Mesodermal cell (in vitro differentiated cells): ENCODE results near the gene CALCA.

Experiments
- H3K27ac ChIP-seq: 2 replicates; pipeline ENCODE4 v1.7.0; 2013; ENCODE audit warnings: mild to moderate bottlenecking, low read depth, low read length, moderate library complexity; ENCODE audit not compliant: severe bottlenecking
- H3K36me3 ChIP-seq: 2 replicates; pipeline ENCODE4 v1.7.1; 2013; ENCODE audit warnings: mild to moderate bottlenecking, low read length, moderate library complexity; ENCODE audit not compliant: control insufficient read depth, insufficient read depth
- H3K4me1 ChIP-seq: one replicate; pipeline ENCODE4 v1.7.1; 2013; ENCODE audit warnings: mild to moderate bottlenecking, low read length; ENCODE audit not compliant: insufficient read depth, control insufficient read depth, poor library complexity, severe bottlenecking
- H3K4me3 ChIP-seq: 2 replicates; pipeline ENCODE4 v1.7.0; 2013; ENCODE audit warnings: low read length, control low read depth, mild to moderate bottlenecking; ENCODE audit not compliant: insufficient read depth, poor library complexity, severe bottlenecking; ENCODE audit errors: extremely low read depth
- H3K9me3 ChIP-seq: 2 replicates; pipeline ENCODE4 v1.7.1; 2013; ENCODE audit warnings: mild to moderate bottlenecking, low read length, moderate library complexity; ENCODE audit not compliant: control insufficient read depth
- WGBS, 2 experiments: methylation state at CpG; one replicate each; pipeline ENCODE4 v1.1.5; 2013; ENCODE audit warnings: missing lambda C conversion rate in 2 of 2; ENCODE audit not compliant: insufficient coverage in 2 of 2; 5-methylcytosine and 5-hydroxymethylcytosine counted together

CALCA gene

DNA sequence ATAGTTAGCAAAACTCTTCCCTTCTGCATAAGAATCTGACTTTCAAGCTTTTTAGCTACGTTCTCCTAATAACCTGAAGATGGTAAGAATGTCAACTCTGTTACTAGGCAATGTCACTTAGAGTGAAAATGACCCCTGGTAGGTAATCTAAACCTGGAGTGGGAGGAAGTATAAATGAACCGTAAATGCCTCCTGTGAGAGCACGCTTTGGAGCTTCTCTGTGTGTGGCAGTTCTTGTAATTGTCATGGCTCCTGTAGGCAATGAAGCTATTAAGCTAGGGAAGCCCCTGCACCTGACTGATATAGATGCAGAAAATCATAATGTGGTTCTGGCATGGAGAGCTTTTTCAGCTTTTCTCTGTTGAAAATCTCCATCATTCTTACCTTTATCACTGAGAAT lies 29.4 kb downstream of the CALCA start:
- H3K4me3 ChIP-seq: no peak overlapping the region
- no peaks in the 10 kb centered on the region for H3K4me1 ChIP-seq
- no peaks in the 10 kb centered on the region for H3K36me3 ChIP-seq
- WGBS, 2 experiments: 76 to 82% methylated on average over 2 of the region's 3 CpGs
- H3K9me3 ChIP-seq: no peaks in the 10 kb centered on the region
- H3K27ac ChIP-seq: no peak overlapping the region

DNA sequence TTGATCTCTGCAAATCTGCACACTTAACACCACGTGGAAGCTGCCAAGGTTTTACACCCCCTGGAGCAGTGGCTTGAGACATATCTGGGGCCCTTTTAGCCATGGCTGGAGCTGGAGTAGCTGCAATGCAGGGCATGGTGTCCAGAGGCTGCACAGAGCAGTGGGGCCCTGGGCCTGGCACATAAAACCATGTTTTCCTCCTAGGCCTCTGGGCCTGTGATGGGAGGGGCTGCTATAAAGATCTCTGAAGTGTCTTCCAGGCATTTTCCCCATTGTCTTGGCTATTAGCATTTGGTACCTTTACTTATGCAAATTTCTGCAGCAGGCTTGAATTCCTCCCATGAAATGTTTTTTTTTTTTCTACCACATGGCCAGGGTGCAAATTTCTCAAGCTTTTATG lies 33.2 kb downstream of the CALCA start:
- no peaks in the 10 kb centered on the region for H3K9me3 ChIP-seq
- no peaks in the 10 kb centered on the region for H3K36me3 ChIP-seq
- no peak overlapping the region for H3K27ac ChIP-seq
- H3K4me3 ChIP-seq: no peak overlapping the region
- no peaks in the 10 kb centered on the region for H3K4me1 ChIP-seq
- 40 to 100% methylated on average over 1 of the region's 1 CpG for whole genome bisulfite sequencing, 2 experiments

DNA sequence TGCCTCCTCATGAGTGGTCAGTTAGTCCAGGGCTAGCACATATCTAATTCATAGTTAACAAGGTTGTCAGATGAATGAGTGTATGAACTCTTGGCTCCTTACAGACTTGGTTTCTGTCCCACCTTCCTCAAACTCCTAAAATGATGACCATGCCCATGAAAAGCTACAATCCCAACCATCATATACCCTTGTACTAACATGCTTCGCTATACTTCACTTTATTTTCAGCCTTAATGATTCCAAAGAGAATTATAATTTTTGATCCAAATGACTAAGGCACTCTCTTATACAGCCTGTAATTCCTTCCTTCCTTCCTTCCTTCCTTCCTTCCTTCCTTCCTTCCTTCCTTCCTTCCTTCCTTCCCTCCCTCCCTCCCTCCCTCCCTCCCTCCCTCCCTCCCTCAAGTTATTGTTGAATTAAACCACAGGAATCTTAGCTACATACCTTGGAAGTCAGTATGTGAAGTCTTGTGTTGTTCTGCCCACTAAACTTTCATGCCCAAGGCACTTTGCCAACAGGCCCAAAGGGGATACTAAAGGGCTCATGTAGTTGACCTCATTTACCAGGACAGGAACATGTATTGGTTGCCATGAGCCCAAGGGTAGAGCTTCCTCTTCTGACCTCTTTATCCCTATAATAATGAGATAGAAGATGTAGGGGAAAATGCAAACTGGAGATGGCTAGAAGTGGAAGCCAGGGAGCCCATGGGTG lies 37.4 kb downstream of the CALCA start:
- no peak overlapping the region for H3K4me3 ChIP-seq
- no peaks in the 10 kb centered on the region for H3K4me1 ChIP-seq
- no peaks in the 10 kb centered on the region for H3K36me3 ChIP-seq
- H3K27ac ChIP-seq: no peak overlapping the region
- H3K9me3 ChIP-seq: no peaks in the 10 kb centered on the region
- WGBS, 2 experiments: 100% methylated on average over 1 of the region's 1 CpG

DNA sequence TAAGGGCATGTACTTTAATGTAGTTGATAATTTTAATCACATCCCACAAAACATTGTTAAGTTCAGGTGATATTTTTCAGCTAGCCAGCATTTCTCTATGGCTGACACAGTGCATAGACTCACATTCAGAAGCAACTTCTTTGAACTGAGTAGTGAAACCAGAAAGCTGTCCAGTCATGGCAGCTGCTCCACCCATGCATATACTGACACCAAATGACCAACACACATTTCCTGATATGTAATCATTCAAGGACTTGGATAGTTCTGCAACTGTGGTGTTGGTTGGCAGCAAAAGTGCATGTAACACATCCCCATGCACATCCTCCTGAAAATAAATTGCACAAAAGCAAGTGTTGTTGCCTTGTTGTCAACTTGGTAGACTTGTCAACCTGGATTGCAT lies 39.7 kb downstream of the CALCA start:
- H3K4me3 ChIP-seq: no peak overlapping the region
- peaks cover under 1% of the 10 kb centered on the region for H3K4me1 ChIP-seq
- no peaks in the 10 kb centered on the region for H3K36me3 ChIP-seq
- H3K9me3 ChIP-seq: peaks cover 7% of the 10 kb centered on the region
- no peak overlapping the region for H3K27ac ChIP-seq

DNA sequence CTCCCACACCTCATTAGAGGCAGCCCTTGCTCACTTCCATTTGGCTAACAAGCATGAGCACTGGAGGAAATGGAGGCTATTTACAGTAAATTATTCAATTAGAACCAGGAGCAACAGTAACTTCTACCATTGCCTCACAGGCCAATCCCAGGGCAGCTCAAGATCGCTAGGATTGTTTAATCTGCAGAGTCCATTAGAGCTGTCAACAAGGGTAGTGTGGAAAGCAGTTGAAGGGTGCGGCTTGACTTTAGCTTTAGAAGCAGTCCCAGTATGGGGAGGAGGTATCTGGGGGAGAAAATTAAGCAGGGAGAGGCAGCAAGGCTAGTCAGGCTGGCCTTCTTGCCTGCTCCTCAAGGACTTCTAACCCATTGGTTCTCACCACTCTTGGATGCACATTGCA lies 41.8 kb downstream of the CALCA start:
- no peak overlapping the region for H3K4me3 ChIP-seq
- H3K36me3 ChIP-seq: no peaks in the 10 kb centered on the region
- peaks cover 3% of the 10 kb centered on the region for H3K4me1 ChIP-seq
- H3K9me3 ChIP-seq: peaks cover 7% of the 10 kb centered on the region
- no peak overlapping the region for H3K27ac ChIP-seq
- 80% methylated on average over 2 of the region's 2 CpGs; no CpG with 5 or more reads in 1 of the 2 experiments for WGBS, 2 experiments

DNA sequence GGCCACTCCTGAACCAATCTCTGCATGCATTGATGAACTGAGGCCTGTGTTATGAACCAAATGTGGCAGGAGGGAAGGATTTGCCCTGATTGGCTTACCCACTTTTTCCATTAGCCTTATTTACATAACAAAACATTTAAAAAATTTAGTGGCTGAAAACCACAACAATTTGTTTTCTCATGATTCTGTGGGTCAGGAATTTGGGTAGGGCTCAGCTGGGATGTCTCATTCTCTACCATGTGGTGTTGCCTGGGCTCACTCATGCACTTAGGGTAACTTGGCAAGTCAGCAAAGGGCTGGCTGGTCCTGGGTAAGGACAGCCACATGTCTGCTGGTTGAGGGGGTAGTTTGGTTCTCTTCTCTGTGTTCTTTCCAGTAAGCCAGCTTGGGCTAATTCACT lies 45.0 kb downstream of the CALCA start:
- H3K27ac ChIP-seq: no peak overlapping the region

DNA sequence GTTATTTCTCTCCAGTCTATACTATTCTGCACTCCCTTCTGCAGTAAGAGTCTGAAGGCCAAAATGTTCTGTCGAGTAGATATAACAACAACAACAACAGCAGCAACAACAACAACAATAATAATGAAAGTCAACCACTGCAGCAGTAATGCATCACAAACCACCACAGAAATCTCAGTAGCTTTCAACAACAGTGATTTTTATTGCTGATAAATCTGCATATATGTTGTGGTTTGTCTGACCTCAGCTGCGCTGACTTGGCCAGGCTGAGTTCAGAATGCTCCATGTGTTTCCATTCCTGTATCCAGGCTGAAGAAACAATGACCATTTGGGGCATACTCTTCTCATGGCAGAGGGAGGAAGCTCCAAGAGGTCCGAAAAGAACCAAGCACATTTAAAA lies 47.8 kb downstream of the CALCA start:
- Histone ChIP-seq H3K27ac (no peak overlapping the region), H3K36me3 (no peaks in the 10 kb centered on the region), H3K4me3 (no peak overlapping the region), H3K4me1 (peaks cover 3% of the 10 kb centered on the region), H3K9me3 (peaks cover 7% of the 10 kb centered on the region)
- WGBS, 2 experiments: 100% methylated on average over 1 to 2 of the region's 3 CpGs

More for the DNA sequence above, 45.0 kb downstream of the CALCA start:
- H3K36me3 ChIP-seq: no peaks in the 10 kb centered on the region
- H3K4me3 ChIP-seq: no peak overlapping the region
- H3K4me1 ChIP-seq: peaks cover 3% of the 10 kb centered on the region
- H3K9me3 ChIP-seq: peaks cover 7% of the 10 kb centered on the region
